ENCODE results near the gene PPL.
"Not testable (repeated sequence)": the region's sequence is repeated elsewhere in the genome, so short reads cannot be mapped to it uniquely, and the experiment has no call there.

The PPL gene

GRCh38 chr16:4936181-4936990 lies 562 bp downstream of the PPL start:
- TF ChIP-seq CTCF (IDR thresholded peaks at IDR 0.05; ENCODE audit: insufficient read depth, low read depth, low read length, missing control alignments) = peak; percentile 8
- H3K4me3 ChIP-seq (ENCODE audit: low read length) = peak overlapping the region; percentile 95
- DNase-seq (ENCODE audit: low read depth) = no peak

DNA sequence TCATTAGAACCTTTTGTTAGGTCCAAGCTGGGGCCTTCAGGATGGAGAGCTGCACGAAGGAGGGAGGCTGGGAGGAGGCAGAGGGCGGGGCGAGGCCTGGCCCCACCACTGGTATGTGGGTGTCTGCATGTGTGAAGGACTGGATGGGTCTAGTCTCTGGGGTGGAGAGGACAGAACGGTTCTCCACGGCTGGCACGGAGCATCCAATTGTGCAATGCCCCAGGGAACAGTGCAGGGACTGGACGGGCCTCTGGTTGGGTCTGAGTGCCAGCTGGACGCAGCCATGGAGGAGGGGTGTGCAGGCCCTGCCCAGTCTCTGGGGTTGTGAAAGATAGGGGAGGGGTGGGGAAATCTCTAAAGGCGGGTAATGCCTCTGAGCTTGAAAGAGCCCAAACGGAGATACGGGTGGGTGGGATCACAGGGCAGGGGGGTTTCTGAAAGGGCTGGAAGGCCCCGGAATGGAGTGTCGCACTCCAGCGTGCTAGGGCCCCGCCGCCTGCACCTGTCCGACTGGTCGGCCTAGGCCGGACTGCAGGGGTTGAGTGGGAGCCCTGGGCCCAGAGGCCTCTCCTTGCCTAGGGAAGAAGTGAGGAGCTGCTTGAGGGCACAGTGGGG lies 1.6 kb downstream of the PPL start:
- H3K4me3 ChIP-seq (ENCODE audit: low read length) = peak overlapping the region; percentile 95
- DNase-seq (ENCODE audit: low read depth) = peak; percentile 30
- no peak for TF ChIP-seq CTCF (IDR thresholded peaks at IDR 0.05; ENCODE audit: insufficient read depth, low read depth, low read length, missing control alignments)

- DNase-seq (ENCODE audit: low read depth) = no peak
- TF ChIP-seq CTCF (IDR thresholded peaks at IDR 0.05; ENCODE audit: insufficient read depth, low read depth, low read length, missing control alignments) = no peak
- peak overlapping the region; percentile 95 for H3K4me3 ChIP-seq (ENCODE audit: low read length)
These were observed 2.4 kb downstream of the PPL start for GRCh38 chr16:4934591-4934990.

GRCh38 chr16:4933871-4934395 lies 3.0 kb downstream of the PPL start:
- DNase-seq (ENCODE audit: low read depth) = no peak
- TF ChIP-seq CTCF (IDR thresholded peaks at IDR 0.05; ENCODE audit: insufficient read depth, low read depth, low read length, missing control alignments) = no peak
- peak overlapping the region; percentile 95 for H3K4me3 ChIP-seq (ENCODE audit: low read length)

DNA sequence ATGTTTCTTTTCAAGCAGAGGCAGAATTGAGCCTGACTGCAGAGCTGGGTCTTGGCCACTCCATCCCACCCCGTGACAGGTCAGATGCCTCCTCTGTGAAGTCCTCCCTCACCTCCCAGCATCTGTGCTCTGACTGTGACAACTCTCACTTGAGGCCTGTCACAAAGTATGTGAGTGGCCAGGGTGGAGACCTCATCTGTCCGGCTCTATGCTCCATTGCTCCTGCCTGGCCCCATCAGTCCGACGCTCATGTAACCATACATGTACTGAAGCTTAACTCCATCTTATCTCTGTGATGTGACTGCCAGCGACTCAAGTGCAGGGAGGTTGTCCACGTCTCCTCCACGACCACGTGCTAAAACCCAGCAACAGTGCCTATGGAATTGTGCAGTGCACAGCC lies 3.5 kb downstream of the PPL start:
- no peak overlapping the region for H3K4me3 ChIP-seq (ENCODE audit: low read length)
- TF ChIP-seq CTCF (IDR thresholded peaks at IDR 0.05; ENCODE audit: insufficient read depth, low read depth, low read length, missing control alignments) = no peak
- no peak for DNase-seq (ENCODE audit: low read depth)

- no peak for TF ChIP-seq CTCF (IDR thresholded peaks at IDR 0.05; ENCODE audit: insufficient read depth, low read depth, low read length, missing control alignments)
- H3K4me3 ChIP-seq (ENCODE audit: low read length) = peak overlapping the region; percentile 1
These were observed 5.6 kb downstream of the PPL start for GRCh38 chr16:4931381-4931780.

DNA sequence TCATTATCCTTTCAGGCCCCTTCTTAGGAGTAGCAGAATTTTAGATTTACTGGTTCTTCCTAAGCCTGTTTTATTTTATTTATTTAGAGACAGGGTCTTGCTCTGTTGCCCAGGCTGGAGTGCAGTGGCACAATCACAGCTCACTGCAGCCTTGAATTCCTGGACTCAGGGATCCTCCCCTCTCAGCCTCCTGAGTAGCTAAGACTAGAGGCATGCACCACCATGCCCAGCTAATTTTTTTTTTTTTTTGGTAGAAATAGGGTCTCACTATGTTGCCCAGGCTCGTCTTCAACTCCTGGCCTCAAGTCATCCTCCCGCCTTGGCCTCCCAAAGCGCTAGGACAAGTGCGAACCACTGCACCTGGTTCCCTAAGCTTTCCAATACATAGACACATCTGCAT lies 7.3 kb downstream of the PPL start:
- DNase-seq (ENCODE audit: low read depth); H3K4me3 ChIP-seq (ENCODE audit: low read length): not testable (repeated sequence)

More at GRCh38 chr16:4931381-4931780, 5.6 kb downstream of the PPL start:
- peak; percentile 63 for DNase-seq (ENCODE audit: low read depth)
